ENCODE data around the gene PTPRCAP. TPM values are rescaled to one million over a fixed set of nuclear protein-coding genes. Genes with fewer than 3 reads are reported as not detected.
"Not testable (repeated sequence)": the region's sequence is repeated elsewhere in the genome, so short reads cannot be mapped to it uniquely, and the experiment has no call there.

The PTPRCAP gene
- total RNA-seq, 2 donors from 2014 or later = 170 to 184 TPM

- ATAC-seq = no peak
- Mint-ChIP-seq H3K27ac (peak overlapping the region; percentile 96), H3K27me3 (no peaks in the 10 kb centered on the region), H3K4me1 (peaks cover 44% of the 10 kb centered on the region), H3K36me3 (ENCODE audit: low read depth) (no peaks in the 10 kb centered on the region), H3K4me3 (peak overlapping the region; percentile 97)
- H3K9me3 ChIP-seq (ENCODE audit: control insufficient read depth, low read length, poor library complexity, severe bottlenecking) = no peaks in the 10 kb centered on the region
- no peak for DNase-seq
Measured at GRCh38 chr11:67434395-67434881, 3.0 kb downstream of the PTPRCAP start.

GRCh38 chr11:67433536-67434394, 3.7 kb downstream of the PTPRCAP start:
- peak overlapping the region; percentile 97 for H3K4me3 Mint-ChIP-seq
- H3K36me3 Mint-ChIP-seq (ENCODE audit: low read depth) = no peaks in the 10 kb centered on the region
- H3K27me3 Mint-ChIP-seq = no peaks in the 10 kb centered on the region
- peak overlapping the region; percentile 96 for H3K27ac Mint-ChIP-seq
- ATAC-seq (no peak), DNase-seq (no peak)
- peaks cover 41% of the 10 kb centered on the region for H3K4me1 Mint-ChIP-seq
- H3K9me3 ChIP-seq (ENCODE audit: control insufficient read depth, low read length, poor library complexity, severe bottlenecking) = no peaks in the 10 kb centered on the region

- H3K36me3 Mint-ChIP-seq (ENCODE audit: low read depth) = no peaks in the 10 kb centered on the region
- DNase-seq = no peak
- no peak overlapping the region for H3K4me3 Mint-ChIP-seq
Measured at GRCh38 chr11:67432655-67433349, 4.7 kb downstream of the PTPRCAP start.

GRCh38 chr11:67431346-67432249, 5.9 kb downstream of the PTPRCAP start:
- peak overlapping the region; percentile 95 for H3K27ac Mint-ChIP-seq
- H3K9me3 ChIP-seq (ENCODE audit: control insufficient read depth, low read length, poor library complexity, severe bottlenecking) = no peaks in the 10 kb centered on the region
- DNase-seq (no peak), ATAC-seq (no peak)
- no peaks in the 10 kb centered on the region for H3K27me3 Mint-ChIP-seq
- peak overlapping the region; percentile 71 for H3K4me3 Mint-ChIP-seq
- no peaks in the 10 kb centered on the region for H3K36me3 Mint-ChIP-seq (ENCODE audit: low read depth)
- peaks cover 37% of the 10 kb centered on the region for H3K4me1 Mint-ChIP-seq

More at GRCh38 chr11:67432655-67433349, 4.7 kb downstream of the PTPRCAP start:
- no peaks in the 10 kb centered on the region for H3K27me3 Mint-ChIP-seq
- H3K9me3 ChIP-seq (ENCODE audit: control insufficient read depth, low read length, poor library complexity, severe bottlenecking) = no peaks in the 10 kb centered on the region
- no peak for ATAC-seq
- H3K4me1 Mint-ChIP-seq = peaks cover 42% of the 10 kb centered on the region
- peak overlapping the region; percentile 95 for H3K27ac Mint-ChIP-seq

- Mint-ChIP-seq H3K4me1 (peaks cover 29% of the 10 kb centered on the region), H3K27me3 (no peaks in the 10 kb centered on the region), H3K27ac (peak overlapping the region; percentile 54), H3K36me3 (ENCODE audit: low read depth) (no peaks in the 10 kb centered on the region), H3K4me3 (peak overlapping the region; percentile 55)
- H3K9me3 ChIP-seq (ENCODE audit: control insufficient read depth, low read length, poor library complexity, severe bottlenecking) = no peaks in the 10 kb centered on the region
- ATAC-seq (no peak), DNase-seq (no peak)
Measured at GRCh38 chr11:67429722-67430121, 7.8 kb downstream of the PTPRCAP start.

- H3K36me3 Mint-ChIP-seq (ENCODE audit: low read depth) = no peaks in the 10 kb centered on the region
- peak overlapping the region; percentile 94 for H3K4me3 Mint-ChIP-seq
- H3K27me3 Mint-ChIP-seq = no peaks in the 10 kb centered on the region
- H3K27ac Mint-ChIP-seq = peak overlapping the region; percentile 96
- ATAC-seq (no peak), DNase-seq (no peak)
- peaks cover 30% of the 10 kb centered on the region for H3K4me1 Mint-ChIP-seq
- no peaks in the 10 kb centered on the region for H3K9me3 ChIP-seq (ENCODE audit: control insufficient read depth, low read length, poor library complexity, severe bottlenecking)
Measured at GRCh38 chr11:67429038-67429668, 8.3 kb downstream of the PTPRCAP start.

GRCh38 chr11:67428052-67429001, 9.2 kb downstream of the PTPRCAP start, which contains the start of gene RPS6KB2:
Gene RPS6KB2 (plus strand): TSS chr11:67428494. CDS start chr11:67428546, 52 bp downstream.
- peak within 1 kb of the TSS; percentile 94 for H3K4me3 Mint-ChIP-seq
- no peaks in the 10 kb centered on the region for H3K36me3 Mint-ChIP-seq (ENCODE audit: low read depth)
- H3K9me3 ChIP-seq (ENCODE audit: control insufficient read depth, low read length, poor library complexity, severe bottlenecking) = no peaks in the 10 kb centered on the region
- H3K27me3 Mint-ChIP-seq = no peaks in the 10 kb centered on the region
- ATAC-seq (peak; percentile 91), DNase-seq (peak; percentile 94 to 99 (median 94))
- peak within 1 kb of the TSS; percentile 96 for H3K27ac Mint-ChIP-seq
- H3K4me1 Mint-ChIP-seq = peaks cover 26% of the 10 kb centered on the region

GRCh38 chr11:67427364-67427859, 10.1 kb downstream of the PTPRCAP start:
- not testable (repeated sequence) for H3K9me3 ChIP-seq (ENCODE audit: control insufficient read depth, low read length, poor library complexity, severe bottlenecking); H3K36me3 Mint-ChIP-seq (ENCODE audit: low read depth); DNase-seq; ATAC-seq; H3K27me3 Mint-ChIP-seq
- peaks cover 31% of the 10 kb centered on the region for H3K4me1 Mint-ChIP-seq
- H3K27ac Mint-ChIP-seq = peak overlapping the region; percentile 96
- H3K4me3 Mint-ChIP-seq = peak overlapping the region; percentile 94

- ATAC-seq = no peak
- H3K4me1 Mint-ChIP-seq = peaks cover 36% of the 10 kb centered on the region
- H3K27ac Mint-ChIP-seq = no peak overlapping the region
Measured at GRCh38 chr11:67423891-67424613, 13.4 kb downstream of the PTPRCAP start.

GRCh38 chr11:67423466-67423865, 14.0 kb downstream of the PTPRCAP start:
- Mint-ChIP-seq H3K36me3 (ENCODE audit: low read depth) (no peaks in the 10 kb centered on the region), H3K4me1 (peaks cover 35% of the 10 kb centered on the region), H3K27ac (peak overlapping the region; percentile 21), H3K27me3 (no peaks in the 10 kb centered on the region), H3K4me3 (no peak overlapping the region)
- DNase-seq (no peak), ATAC-seq (no peak)
- H3K9me3 ChIP-seq (ENCODE audit: control insufficient read depth, low read length, poor library complexity, severe bottlenecking) = no peaks in the 10 kb centered on the region

More at GRCh38 chr11:67423891-67424613, 13.4 kb downstream of the PTPRCAP start:
- Mint-ChIP-seq H3K36me3 (ENCODE audit: low read depth) (no peaks in the 10 kb centered on the region), H3K27me3 (no peaks in the 10 kb centered on the region), H3K4me3 (no peak overlapping the region)
- H3K9me3 ChIP-seq (ENCODE audit: control insufficient read depth, low read length, poor library complexity, severe bottlenecking) = no peaks in the 10 kb centered on the region
- DNase-seq = no peak

- no peaks in the 10 kb centered on the region for H3K9me3 ChIP-seq (ENCODE audit: control insufficient read depth, low read length, poor library complexity, severe bottlenecking)
- DNase-seq (no peak), ATAC-seq (no peak)
- Mint-ChIP-seq H3K4me1 (peaks cover 36% of the 10 kb centered on the region), H3K4me3 (no peak overlapping the region), H3K27me3 (no peaks in the 10 kb centered on the region), H3K36me3 (ENCODE audit: low read depth) (no peaks in the 10 kb centered on the region), H3K27ac (peak overlapping the region; percentile 21)
Measured at GRCh38 chr11:67422891-67423290, 14.6 kb downstream of the PTPRCAP start.

Measured in T-helper 17 cell (primary cell).